Activated CD8-positive, alpha-beta memory T cell treated with anti-CD3 and anti-CD28 coated beads, Interleukin-2, amount 50 U/mL, for 24 hours (primary cell): ENCODE measurements around the gene RASSF1.
"Not testable (repeated sequence)": the region's sequence is repeated elsewhere in the genome, so short reads cannot be mapped to it uniquely, and the experiment has no call there.

Source experiments
- DNase-seq: peaks from one replicate; pipeline ENCODE4 v3.0.0-alpha.2; 2020; ENCODE audit errors: extremely low read depth

The RASSF1 gene

GRCh38 chr3:50323614-50324199 lies 16.9 kb downstream of the RASSF1 start:
- no peak for DNase-seq

GRCh38 chr3:50323092-50323600 lies 17.5 kb downstream of the RASSF1 start:
- no peak for DNase-seq

GRCh38 chr3:50322386-50323091 lies 18.1 kb downstream of the RASSF1 start, which contains the start of gene HYAL2:
Gene HYAL2 (minus strand): TSS chr3:50322745. CDS start chr3:50320489, 2,256 bp downstream.
- DNase-seq = no peak

- DNase-seq = no peak
Observed at GRCh38 chr3:50322115-50322385, 18.6 kb downstream of the RASSF1 start.

- DNase-seq = peak; percentile 54
Observed at GRCh38 chr3:50321336-50322114, 19.1 kb downstream of the RASSF1 start.

GRCh38 chr3:50320853-50321335 lies 19.7 kb downstream of the RASSF1 start:
- DNase-seq = peak; percentile 18

- no peak for DNase-seq
Observed at GRCh38 chr3:50319894-50320625, 20.6 kb downstream of the RASSF1 start.

- no peak for DNase-seq
Observed at GRCh38 chr3:50319181-50319893, 21.3 kb downstream of the RASSF1 start.

GRCh38 chr3:50318615-50319014 lies 22.0 kb downstream of the RASSF1 start:
- no peak for DNase-seq

GRCh38 chr3:50318163-50318562 lies 22.5 kb downstream of the RASSF1 start:
- no peak for DNase-seq

- no peak for DNase-seq
Observed at GRCh38 chr3:50317300-50317699, 23.3 kb downstream of the RASSF1 start.

- no peak for DNase-seq
Observed at GRCh38 chr3:50316657-50317242, 23.9 kb downstream of the RASSF1 start.

- no peak for DNase-seq
Observed at GRCh38 chr3:50314816-50315215, 25.8 kb downstream of the RASSF1 start.

- DNase-seq = no peak
Observed at GRCh38 chr3:50314342-50314741, 26.3 kb downstream of the RASSF1 start.

GRCh38 chr3:50312041-50312440 lies 28.6 kb downstream of the RASSF1 start:
- not testable (repeated sequence) for DNase-seq

GRCh38 chr3:50304601-50305000 lies 36.0 kb downstream of the RASSF1 start:
- DNase-seq = no peak

- DNase-seq = no peak
Observed at GRCh38 chr3:50303013-50303815, 37.4 kb downstream of the RASSF1 start, which contains the start of gene HYAL1. Gene HYAL1 (minus strand): TSS chr3:50303574. CDS start chr3:50302956, 618 bp downstream.

- DNase-seq = no peak
Observed at GRCh38 chr3:50302095-50303012, 38.3 kb downstream of the RASSF1 start.
